Measurements from ENCODE around the gene USP3.

USP3 gene

DNA sequence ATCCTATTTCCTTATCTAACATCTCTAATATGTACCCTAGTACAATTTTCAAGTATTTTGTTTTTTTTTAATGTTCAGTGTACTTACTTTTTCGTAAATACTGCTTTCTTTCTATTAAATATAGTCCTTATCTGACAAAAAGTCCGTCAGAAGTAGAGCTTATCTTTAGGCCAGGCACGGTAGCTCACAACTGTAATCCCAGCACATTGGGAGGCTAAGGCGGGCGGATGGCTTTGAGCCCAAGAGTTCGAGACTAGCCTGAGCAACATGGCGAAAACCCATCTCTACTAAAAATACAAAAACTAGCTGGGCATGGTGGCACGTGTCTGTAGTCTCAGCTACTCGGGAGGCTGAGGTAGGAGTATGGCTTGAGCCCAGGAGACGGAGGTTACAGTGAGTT, 41.1 kb downstream of the USP3 start:
- DNase-seq: no peak

DNA sequence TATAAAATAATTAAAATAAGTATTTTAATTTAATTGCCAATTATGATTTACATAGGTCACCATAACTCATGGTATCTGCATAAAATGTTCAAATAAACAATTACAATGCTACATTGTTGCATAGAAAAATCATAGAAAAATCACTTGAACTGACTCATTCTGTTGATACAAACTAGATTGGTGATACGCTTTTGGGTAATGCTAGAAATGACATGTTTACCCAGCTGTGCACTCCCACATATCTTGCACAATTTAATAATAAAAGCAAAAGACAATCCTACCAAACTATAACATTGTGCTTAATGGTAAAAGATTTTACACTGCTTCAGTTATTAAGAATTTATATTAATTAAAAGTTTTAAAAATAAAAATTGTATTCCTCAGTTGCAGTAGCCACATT, 47.0 kb downstream of the USP3 start:
- DNase-seq: peak; percentile 69

DNA sequence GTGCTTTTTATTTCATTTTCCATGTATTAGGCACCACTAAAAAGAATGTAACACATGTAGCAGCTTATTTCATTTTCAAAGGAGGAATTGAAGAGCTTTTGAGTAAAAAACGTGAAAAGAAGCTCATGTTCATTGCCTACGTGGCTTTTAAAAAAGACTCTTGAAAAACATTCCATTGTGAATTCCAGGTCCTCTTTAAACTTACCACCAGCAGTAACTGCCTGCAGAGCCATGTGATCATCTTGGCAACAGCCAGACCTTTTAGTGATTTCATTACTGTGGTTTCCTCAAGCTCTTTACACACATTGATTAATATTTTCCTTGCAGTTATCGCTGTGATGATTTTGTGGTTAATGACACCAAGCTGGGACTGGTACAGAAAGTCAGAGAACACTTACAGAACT, 49.0 kb downstream of the USP3 start:
- peak; percentile 95 for DNase-seq

- DNase-seq: no peak
These were observed 50.0 kb downstream of the USP3 start for GRCh38 chr15:63554337-63554927.

DNA sequence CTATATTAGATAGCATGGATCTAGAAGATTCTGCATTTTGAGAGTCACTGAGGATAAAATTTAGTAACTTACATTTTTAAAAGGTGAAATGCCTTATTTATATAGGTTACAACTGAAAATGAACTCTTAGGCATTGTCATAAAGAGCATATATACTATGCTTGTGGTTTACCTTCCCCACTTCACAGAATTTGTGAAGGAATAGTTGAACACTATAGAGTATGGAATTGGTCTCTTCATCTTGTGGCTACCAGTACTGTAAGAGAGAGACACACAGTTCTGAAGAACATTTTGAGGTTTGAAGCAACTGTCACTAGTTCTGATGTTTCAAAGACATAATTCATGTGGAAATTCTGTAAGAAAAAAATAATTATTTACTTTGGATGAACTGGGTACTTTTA, 51.1 kb downstream of the USP3 start:
- DNase-seq: no peak

DNA sequence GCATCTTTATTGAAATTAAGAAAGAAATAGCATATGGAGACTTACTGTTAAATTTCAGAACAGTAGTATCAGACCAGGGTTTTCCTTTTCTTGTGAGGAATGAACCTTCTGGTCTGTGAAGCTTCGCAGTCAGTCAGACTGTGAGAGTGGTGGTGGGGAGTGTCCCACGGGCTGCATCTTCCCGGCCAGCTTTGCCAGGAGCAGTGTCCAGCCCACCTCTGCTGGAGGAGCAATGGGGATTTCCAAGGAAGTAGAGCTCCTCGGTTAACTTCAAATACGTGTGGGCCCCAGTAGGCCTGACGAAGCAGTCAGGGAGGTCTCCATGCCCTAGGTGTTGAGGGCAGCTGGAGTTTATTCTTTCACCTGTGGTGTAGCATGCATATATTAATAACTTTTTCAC, 51.9 kb downstream of the USP3 start:
- DNase-seq: no peak

DNA sequence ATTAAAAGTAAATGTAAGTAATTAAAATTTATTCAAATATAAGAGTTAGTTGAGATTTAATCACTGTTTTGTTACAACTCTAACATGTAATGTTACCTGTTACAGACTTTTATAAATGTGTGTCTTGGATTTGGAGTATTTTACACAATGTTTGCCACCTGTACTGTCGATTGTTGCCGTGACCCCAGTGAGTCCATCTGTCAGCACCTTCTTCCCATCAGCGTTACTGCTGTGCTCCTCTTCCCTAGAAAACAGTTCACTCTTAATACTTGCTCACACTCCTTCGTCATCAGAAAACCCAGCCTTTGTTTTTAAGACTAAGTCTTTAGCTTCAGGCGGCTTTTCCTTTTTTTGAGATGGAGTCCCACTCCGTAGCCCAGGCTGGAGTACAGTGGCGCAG, 52.3 kb downstream of the USP3 start:
- no peak for DNase-seq

GRCh38 chr15:63559753-63560152, 55.4 kb downstream of the USP3 start:
- DNase-seq: no peak

- DNase-seq: no peak
These were observed 56.5 kb downstream of the USP3 start for GRCh38 chr15:63560741-63561448.

GRCh38 chr15:63564093-63564492, 59.7 kb downstream of the USP3 start:
- no peak for DNase-seq

DNA sequence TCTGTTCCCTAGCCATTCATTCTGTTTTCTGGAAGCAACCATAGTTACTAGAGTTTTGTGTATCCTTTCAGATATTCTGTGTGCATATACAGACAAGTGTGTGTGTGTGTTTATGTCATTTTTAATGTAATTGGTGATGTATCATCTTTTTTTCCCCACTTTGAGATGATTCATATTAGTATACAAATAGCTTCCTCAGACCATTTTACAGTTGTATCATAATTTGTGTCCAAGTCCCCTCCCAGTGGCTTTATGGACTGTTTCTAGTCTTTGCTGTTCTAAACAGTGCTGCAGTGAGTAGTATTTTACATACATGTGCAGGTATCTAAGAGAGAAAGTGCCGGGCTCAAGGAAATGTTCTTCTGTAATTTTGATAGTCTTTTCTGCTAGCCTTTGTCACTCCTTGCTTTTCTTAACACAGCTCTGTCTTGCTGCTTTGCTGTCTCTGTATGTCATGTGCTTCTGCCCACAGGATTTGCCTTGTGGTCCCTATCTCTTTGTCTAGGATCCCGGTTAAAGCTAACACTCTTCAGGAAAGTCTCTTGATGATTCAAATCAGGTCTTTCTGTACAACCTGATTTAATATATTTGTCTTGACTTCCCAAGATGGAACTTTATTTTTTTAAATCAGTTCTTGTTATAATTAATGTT, 61.3 kb downstream of the USP3 start:
- peak; percentile 26 for DNase-seq

DNA sequence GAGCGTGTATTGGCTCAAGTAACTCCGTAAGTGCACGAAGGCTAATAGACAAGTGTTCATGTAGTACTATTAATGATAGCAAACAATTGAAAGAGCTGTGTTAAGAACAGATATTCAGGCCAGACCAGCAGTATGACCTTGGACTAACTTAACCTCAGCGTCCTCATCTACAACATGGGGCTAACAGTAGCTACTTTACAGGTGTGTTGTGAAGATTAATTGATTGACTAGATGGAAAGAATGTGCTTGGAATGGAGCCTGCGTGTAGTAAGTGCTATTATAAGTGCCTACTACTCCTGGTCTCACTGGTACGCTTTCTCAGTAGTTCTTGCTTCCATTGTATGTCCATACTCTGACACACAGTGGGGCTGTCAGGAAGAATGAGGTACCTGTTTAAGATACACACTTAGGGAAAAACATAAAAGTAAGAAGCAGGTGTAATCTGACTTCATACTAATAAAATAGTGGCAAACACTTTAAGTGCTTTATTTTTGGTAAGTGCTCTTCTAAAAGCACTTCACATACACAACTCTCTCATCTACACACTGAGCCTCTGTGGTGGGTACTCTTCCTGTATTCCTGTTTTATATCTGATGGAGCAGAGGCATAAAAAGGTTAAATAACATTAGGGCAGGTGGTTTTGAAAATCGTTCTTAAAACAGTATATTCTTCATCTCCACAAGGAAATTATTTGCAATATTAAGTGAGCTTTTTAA, 68.5 kb downstream of the USP3 start:
- no peak for DNase-seq

DNA sequence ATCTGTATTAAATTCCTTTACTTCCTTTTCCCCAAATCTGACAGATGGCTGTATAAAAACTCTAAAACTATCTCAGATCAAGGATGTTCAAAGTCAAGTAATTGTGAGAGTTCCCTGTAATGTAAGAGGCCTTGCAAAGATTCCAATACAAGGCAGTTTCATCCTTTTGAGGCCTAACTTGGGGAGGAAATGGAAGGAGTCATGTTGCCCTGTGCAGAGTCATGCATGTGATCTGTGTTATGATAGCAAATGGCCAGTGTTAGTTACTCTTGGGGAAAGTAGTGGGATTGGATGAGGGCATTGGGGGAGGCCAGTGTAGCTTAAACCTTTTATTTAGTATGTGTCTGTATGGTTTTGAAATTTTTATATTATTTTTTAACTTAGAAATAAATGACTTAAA, 69.1 kb downstream of the USP3 start:
- no peak for DNase-seq

DNA sequence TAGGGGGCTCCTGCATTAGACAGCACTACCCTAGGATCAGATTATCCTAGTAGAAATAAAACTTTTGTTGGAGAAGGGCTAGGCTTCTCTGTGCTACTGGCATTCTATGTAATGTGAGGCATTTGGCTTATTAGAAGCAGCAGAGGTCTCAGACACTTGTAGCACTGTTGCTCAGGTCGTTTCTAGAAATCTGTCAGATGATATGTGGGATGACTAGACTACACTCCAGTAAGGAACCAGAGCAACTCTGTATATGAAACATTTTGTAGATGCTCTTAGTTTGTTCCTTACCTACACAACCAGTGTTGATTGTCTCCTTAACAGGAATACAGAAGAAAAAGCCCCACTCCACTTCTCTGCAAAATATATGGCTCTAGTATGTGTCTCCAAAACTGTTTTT, 70.9 kb downstream of the USP3 start:
- no peak for DNase-seq

DNA sequence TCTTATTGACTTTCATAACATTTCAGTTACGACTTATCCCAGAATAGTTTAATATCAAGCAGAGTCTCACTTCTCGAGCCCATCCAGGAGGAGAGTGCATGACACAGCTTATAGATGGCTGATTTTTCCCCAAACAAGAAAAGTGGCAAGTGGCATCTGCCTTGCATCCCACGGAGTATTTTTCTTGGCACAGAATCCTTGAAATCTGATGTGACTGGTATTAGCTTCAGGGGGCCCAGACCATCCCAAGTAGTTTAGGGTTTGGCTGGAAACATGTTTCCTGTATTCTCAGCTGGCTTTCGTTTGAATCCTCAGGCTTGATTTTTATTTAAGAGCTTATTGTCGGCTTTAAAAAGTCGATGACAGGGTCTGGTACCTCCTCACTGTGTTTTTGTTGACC, 72.0 kb downstream of the USP3 start:
- no peak for DNase-seq

DNA sequence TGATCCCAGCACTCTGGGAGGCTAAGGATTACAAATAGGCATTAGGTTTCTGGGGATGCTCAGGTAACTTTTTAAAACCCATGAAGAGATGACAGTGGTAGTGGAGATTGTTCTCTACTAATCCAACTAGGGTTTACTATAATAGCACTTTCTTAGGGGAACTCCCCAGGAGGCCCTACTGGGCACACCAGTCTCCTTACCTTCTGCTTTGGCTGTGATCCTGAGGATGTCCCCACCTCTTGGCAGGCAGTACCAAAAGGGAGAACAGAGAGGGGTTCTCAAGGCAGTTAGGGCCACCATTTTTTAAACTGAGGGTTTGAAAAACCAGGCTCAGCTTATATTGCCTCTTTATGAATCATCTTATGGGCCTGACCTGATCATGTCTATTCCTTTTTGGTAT, 77.8 kb downstream of the USP3 start:
- DNase-seq: no peak

- DNase-seq: peak; percentile 79
These were observed 78.5 kb downstream of the USP3 start for GRCh38 chr15:63582718-63583426.

DNA sequence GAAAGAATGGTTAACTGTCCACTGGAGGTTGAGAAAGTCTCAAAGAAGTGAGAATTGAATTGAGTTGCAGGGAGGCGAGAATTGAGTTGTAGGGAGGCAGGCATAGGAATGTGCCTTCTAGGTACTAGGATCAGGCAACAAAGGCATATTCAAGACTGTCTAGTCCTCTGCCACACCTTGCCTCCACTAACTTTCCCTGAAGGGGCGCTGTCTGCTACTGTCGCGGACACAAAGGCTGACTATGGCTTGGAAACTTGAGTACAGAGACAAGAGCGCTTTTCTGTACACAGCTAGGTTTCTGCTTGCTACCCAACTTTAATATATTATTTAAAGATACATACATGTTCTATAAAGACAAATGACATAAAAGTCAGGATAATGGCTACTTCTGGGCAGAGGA, 82.4 kb downstream of the USP3 start:
- no peak for DNase-seq

DNA sequence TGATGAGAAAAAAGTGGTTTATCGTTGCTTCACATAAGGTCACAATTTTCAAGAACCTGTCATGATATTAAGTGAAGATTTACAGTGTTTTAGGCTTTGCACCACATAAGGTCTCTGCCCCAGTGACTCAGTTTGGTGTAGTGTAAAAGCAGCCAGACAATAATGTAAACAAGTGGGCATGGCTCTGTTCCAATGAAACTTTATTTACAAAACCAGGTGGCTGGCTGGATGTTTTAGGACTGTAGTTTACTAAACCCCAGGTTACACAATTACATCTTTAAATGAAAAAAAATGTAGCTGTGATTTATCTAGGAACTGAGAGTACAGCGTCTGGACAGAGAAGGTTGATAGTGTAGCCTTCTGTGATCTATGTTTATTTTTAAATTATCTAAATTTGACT, 83.1 kb downstream of the USP3 start:
- peak; percentile 84 for DNase-seq

GRCh38 chr15:63588826-63589225, 84.4 kb downstream of the USP3 start:
- no peak for DNase-seq

DNA sequence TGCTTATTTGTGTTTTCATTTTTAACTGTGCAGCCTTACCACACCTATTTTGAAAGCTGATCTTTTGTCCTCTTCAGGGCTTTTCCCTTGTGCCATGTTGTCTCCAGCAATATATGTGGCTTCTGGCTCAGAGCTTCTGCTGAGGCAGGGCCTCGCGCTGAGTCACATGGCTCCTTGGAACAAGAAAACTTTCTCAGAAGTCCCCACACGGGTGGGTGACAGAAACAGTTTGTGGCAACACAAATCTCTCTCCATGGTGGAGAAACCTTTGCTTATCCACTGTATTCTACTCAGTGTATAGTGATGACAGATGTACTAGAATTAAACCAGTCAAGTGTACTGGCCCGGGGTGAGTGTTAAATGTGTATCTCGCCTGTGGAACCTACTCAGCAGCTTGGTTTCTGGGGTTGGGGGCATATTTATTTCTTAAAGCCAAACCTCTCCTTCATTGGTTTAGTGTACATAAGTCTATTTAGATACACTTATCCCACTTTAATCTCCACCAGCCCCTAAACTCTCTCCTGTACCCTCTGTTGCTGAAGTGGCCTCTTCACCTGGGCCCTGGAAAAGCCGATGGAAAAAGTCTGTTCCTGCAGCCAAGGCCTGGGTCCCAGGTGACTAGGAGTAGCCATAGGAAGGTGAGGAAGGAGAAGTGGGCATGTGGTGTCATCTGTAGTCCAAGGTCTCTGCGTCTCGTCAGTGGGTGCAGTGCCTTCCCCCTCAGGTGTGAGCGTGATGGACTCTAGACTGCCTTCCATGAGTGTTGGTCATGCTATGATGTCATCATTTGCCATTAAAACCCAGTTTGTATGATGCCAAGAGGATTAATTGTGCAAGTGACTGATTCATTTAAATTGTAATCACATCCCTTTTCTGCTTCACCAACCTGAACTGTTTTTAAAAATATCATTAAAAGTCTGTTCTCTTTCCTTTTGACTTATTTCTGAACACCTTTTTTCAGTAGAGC, 89.6 kb downstream of the USP3 start:
- no peak for DNase-seq

GRCh38 chr15:63595065-63595464, 90.7 kb downstream of the USP3 start:
- no peak for DNase-seq
